Esophagus muscularis mucosa (tissue), 4 donors: ENCODE results near the gene ATRN.

Experiments
- EP300 ChIP-seq: sonication (generic); formaldehyde crosslinking; IDR thresholded peaks from one replicate; pipeline ENCODE4 v1.6.1; 2017; ENCODE audit warnings: antibody characterized with exemption
- POLR2A ChIP-seq: fragments of 450-650 bp; IDR thresholded peaks from one replicate; pipeline ENCODE4 v1.6.1; 2017; ENCODE audit warnings: antibody characterized with exemption, moderate library complexity, mild to moderate bottlenecking, low read depth
- POLR2AphosphoS5 ChIP-seq, 2 donors: sonication (generic); formaldehyde crosslinking; IDR thresholded peaks; one replicate each; pipeline ENCODE4 v1.6.1; 2017; ENCODE audit warnings: antibody characterized with exemption in 2 of 2
- TF ChIP-seq, protein P1 (sequence below), 3 experiments: fragments of 200-600 bp in 2 of 3; fragments of 450-650 bp in 1 of 3; sonication (generic) in 2 of 3; IDR thresholded peaks; one replicate each; pipeline ENCODE4 v1.5.1; 2017 to 2019; ENCODE audit warnings: antibody characterized with exemption in 3 of 3, mild to moderate bottlenecking in 2 of 3, moderate library complexity in 1 of 3

DNA sequence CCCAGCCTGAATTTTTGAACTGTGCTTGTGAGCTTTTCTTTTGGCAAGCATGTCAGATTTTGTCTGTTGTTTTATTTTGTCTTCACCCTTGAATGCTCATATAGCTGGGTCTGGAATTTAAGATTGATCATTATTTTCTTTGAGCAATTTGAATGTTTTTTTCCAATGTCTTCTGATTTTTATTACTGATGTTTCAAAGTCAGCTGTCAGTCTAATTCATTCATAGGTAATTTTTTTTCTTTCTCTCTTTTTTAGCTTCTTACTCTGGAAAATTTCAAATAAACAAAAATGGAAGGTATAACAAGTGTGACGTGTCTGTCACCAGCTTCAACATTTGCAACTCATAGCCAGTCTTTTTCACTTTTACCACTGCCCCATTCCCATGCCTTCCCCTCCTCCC lies 15.1 kb downstream of the ATRN start:
- TF ChIP-seq, protein P1, sequence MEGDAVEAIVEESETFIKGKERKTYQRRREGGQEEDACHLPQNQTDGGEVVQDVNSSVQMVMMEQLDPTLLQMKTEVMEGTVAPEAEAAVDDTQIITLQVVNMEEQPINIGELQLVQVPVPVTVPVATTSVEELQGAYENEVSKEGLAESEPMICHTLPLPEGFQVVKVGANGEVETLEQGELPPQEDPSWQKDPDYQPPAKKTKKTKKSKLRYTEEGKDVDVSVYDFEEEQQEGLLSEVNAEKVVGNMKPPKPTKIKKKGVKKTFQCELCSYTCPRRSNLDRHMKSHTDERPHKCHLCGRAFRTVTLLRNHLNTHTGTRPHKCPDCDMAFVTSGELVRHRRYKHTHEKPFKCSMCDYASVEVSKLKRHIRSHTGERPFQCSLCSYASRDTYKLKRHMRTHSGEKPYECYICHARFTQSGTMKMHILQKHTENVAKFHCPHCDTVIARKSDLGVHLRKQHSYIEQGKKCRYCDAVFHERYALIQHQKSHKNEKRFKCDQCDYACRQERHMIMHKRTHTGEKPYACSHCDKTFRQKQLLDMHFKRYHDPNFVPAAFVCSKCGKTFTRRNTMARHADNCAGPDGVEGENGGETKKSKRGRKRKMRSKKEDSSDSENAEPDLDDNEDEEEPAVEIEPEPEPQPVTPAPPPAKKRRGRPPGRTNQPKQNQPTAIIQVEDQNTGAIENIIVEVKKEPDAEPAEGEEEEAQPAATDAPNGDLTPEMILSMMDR (IDR thresholded peaks at IDR 0.05) = no peak
- TF ChIP-seq POLR2AphosphoS5 (IDR thresholded peaks at IDR 0.05) = no peak
- no peak for TF ChIP-seq POLR2A
- no peak for TF ChIP-seq EP300
